Measurements from ENCODE around the gene KTI12.
A peak's percentile ranks its signal among the peaks of the same experiment; 100 is the strongest.

DNA sequence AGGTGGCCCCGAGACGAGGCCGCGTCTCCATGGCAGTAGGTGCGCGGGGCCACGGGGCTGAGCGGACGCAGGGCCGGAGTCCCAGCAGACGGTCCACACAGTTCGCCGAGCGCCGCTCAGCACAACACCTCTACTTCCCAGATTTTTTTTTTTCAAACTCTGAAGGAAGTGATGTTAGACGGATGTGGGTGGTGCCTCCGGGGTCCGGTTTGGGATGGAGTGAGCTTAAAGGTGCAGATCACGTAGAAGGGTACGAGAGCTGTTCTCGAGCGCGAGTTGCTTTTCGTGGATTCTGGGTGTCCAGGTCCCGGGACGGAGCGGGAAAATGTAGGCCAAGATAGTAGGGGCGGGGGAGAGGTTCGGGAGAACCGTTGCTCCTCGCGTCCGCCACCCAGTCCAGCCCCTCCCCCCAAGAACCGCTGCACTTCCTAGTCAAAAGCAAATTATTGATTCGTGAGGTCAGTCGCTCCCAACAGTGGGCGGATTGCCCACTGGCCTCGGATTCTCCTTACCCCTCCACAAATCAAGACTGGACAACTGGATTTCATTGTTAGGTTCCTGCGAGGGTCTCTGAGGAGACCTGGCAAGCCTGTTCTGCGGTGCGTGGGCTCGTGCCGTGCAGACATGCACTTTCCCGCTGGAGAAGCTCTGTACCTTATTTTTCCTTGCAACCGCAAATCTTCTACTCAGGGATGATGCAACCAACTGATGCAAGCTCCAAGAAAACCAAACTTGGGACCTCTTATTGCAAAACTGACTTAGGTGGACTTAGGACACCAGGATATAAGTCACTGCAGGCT is 21.7 kb upstream of the KTI12 start, which contains the start of gene TXNDC12:
- peak; percentile 75 to 92 for TF ChIP-seq GABPA (IDR thresholded peaks at IDR 0.05 in 1 of 2, conservative IDR thresholded peaks at IDR 0.05 in 1 of 2)
- TF ChIP-seq, protein P1, sequence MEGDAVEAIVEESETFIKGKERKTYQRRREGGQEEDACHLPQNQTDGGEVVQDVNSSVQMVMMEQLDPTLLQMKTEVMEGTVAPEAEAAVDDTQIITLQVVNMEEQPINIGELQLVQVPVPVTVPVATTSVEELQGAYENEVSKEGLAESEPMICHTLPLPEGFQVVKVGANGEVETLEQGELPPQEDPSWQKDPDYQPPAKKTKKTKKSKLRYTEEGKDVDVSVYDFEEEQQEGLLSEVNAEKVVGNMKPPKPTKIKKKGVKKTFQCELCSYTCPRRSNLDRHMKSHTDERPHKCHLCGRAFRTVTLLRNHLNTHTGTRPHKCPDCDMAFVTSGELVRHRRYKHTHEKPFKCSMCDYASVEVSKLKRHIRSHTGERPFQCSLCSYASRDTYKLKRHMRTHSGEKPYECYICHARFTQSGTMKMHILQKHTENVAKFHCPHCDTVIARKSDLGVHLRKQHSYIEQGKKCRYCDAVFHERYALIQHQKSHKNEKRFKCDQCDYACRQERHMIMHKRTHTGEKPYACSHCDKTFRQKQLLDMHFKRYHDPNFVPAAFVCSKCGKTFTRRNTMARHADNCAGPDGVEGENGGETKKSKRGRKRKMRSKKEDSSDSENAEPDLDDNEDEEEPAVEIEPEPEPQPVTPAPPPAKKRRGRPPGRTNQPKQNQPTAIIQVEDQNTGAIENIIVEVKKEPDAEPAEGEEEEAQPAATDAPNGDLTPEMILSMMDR (IDR thresholded peaks at IDR 0.05; ENCODE audit: low read depth, low read length, missing input control), result no peak
- TF ChIP-seq, protein P2, sequence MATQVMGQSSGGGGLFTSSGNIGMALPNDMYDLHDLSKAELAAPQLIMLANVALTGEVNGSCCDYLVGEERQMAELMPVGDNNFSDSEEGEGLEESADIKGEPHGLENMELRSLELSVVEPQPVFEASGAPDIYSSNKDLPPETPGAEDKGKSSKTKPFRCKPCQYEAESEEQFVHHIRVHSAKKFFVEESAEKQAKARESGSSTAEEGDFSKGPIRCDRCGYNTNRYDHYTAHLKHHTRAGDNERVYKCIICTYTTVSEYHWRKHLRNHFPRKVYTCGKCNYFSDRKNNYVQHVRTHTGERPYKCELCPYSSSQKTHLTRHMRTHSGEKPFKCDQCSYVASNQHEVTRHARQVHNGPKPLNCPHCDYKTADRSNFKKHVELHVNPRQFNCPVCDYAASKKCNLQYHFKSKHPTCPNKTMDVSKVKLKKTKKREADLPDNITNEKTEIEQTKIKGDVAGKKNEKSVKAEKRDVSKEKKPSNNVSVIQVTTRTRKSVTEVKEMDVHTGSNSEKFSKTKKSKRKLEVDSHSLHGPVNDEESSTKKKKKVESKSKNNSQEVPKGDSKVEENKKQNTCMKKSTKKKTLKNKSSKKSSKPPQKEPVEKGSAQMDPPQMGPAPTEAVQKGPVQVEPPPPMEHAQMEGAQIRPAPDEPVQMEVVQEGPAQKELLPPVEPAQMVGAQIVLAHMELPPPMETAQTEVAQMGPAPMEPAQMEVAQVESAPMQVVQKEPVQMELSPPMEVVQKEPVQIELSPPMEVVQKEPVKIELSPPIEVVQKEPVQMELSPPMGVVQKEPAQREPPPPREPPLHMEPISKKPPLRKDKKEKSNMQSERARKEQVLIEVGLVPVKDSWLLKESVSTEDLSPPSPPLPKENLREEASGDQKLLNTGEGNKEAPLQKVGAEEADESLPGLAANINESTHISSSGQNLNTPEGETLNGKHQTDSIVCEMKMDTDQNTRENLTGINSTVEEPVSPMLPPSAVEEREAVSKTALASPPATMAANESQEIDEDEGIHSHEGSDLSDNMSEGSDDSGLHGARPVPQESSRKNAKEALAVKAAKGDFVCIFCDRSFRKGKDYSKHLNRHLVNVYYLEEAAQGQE (IDR thresholded peaks at IDR 0.05), result peak; percentile 68
- TF ChIP-seq RAD21 (IDR thresholded peaks at IDR 0.05), result peak in 1 of 2 donors; percentile 38
- no peak for TF ChIP-seq TAF1 (conservative IDR thresholded peaks at IDR 0.05)
- TF ChIP-seq, protein P3, sequence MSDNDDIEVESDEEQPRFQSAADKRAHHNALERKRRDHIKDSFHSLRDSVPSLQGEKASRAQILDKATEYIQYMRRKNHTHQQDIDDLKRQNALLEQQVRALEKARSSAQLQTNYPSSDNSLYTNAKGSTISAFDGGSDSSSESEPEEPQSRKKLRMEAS (IDR thresholded peaks at IDR 0.05), result peak; percentile 45
- no peak for TF ChIP-seq FOXA2 (IDR thresholded peaks at IDR 0.05)
- peak; percentile 55 for TF ChIP-seq SP1 (IDR thresholded peaks at IDR 0.05)
- TF ChIP-seq EGR1 (IDR thresholded peaks at IDR 0.05; ENCODE audit: low read depth in 2 of 2), result peak; percentile 9 to 60

All from liver (tissue), 3 donors.